Uterus (tissue), 4 donors: ENCODE data around the gene SMAD5. TPM values are rescaled to one million over a fixed set of nuclear protein-coding genes. Genes with fewer than 3 reads are reported as not detected.

ENCODE experiments used
- DNase-seq, 2 donors: peaks; one replicate each; pipeline ENCODE4 v3.0.0-alpha.2; 2019 to 2020
- H3K27ac ChIP-seq, 2 donors: fragments of 200-600 bp; sonication (generic); 1 replicate in 1 of 2; 2 replicates in 1 of 2; pipeline ENCODE4 v1.5.1; 2016 to 2018
- H3K27me3 ChIP-seq, 2 donors: fragments of 200-600 bp; sonication (generic); one replicate each; pipeline ENCODE4 v1.5.1; 2018 to 2019; ENCODE audit warnings: control low read depth in 1 of 2
- H3K36me3 ChIP-seq, 2 donors: fragments of 200-600 bp; sonication (generic); one replicate each; pipeline ENCODE4 v1.5.1; 2019; ENCODE audit warnings: control low read depth in 1 of 2
- H3K4me1 ChIP-seq, 2 donors: fragments of 200-600 bp; sonication (generic); one replicate each; pipeline ENCODE4 v1.5.1; 2018 to 2019; ENCODE audit warnings: control low read depth in 1 of 2
- H3K4me3 ChIP-seq, 2 donors: fragments of 200-600 bp; sonication (generic); 1 replicate in 1 of 2; 2 replicates in 1 of 2; pipeline ENCODE4 v1.5.1; 2018 to 2019; ENCODE audit warnings: mild to moderate bottlenecking in 1 of 2
- H3K9me3 ChIP-seq, 2 donors: fragments of 200-600 bp; sonication (generic); one replicate each; pipeline ENCODE4 v1.5.1; 2019; ENCODE audit warnings: control low read depth in 1 of 2
- CTCF ChIP-seq, 4 experiments: fragments of 200-600 bp in 2 of 4; fragments of 450-650 bp in 2 of 4; sonication (generic) in 2 of 4; IDR thresholded peaks; one replicate each; pipeline ENCODE4 v1.5.1; 2016 to 2019; ENCODE audit warnings: antibody characterized with exemption in 4 of 4, mild to moderate bottlenecking in 2 of 4, moderate library complexity in 1 of 4
- POLR2A ChIP-seq, 2 donors: fragments of 450-650 bp; IDR thresholded peaks; one replicate each; pipeline ENCODE4 v1.6.1; 2016; ENCODE audit warnings: antibody characterized with exemption in 2 of 2, mild to moderate bottlenecking in 1 of 2, moderate library complexity in 1 of 2
- intact Hi-C: fragments of 100-400 bp; cut with DNase I; formaldehyde crosslinking; loops from one replicate; pipeline ENCODE4 v1.15.1; 2023; ENCODE audit warnings: low total_unique reads
- total RNA-seq, 4 donors: library from RNA; depleted of rRNA in 3 of 4; stranded (reverse); fragments of >200 nt in 3 of 4; gene quantifications; one replicate each; pipeline versions ENCODE4 v1.1.0 to v1.2.4, GENCODE V29; 2014 to 2023
- donor health status: DM: yes; HTN: yes; CAD: no.

SMAD5 gene
- total RNA-seq: 100 to 1,000 TPM in 2 of 4 donors, 10 to 100 TPM in 2; 33.0 to 193 (median 102) TPM

- peak; percentile 95 to 97 for DNase-seq
- intact Hi-C loops: no loop called here
- TF ChIP-seq POLR2A (IDR thresholded peaks at IDR 0.05): peak; percentile 63 to 95
- TF ChIP-seq CTCF (IDR thresholded peaks at IDR 0.05): peak in 1 of 4 experiments; percentile 33
- Histone ChIP-seq H3K9me3 (no peaks in the 10 kb centered on the region), H3K4me1 (no peaks in the 10 kb centered on the region), H3K27ac (peak within 1 kb of the TSS; percentile 95 to 96), H3K27me3 (no peaks in the 10 kb centered on the region), H3K4me3 (peak within 1 kb of the TSS; percentile 63 to 79), H3K36me3 (no peaks in the 10 kb centered on the region)
These were observed at the start of gene SMAD5 for GRCh38 chr5:136132557-136133221. TSS of gene SMAD5 (plus strand) at chr5:136132845. CDS start at chr5:136153761, 20,916 bp downstream.

DNA sequence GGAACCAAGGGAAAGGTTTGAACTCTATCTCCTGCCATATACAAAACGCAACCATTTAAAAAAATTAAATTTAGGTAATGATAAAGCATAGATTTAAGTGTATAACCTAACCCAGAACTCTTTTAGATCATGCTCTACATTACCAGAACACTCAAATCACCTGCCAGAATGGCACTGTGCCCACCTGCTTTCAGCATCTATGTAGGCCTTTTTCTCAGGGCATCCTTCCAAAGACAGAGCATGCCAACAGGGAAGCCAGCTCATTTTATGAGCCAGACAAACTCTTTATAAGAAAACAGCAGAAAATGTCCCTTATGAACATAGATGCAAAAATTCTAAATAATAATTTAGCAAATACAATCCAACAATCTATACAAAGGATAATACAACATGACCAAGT lies 47.9 kb upstream of the SMAD5 start:
- intact Hi-C loops: loop anchor here (5.0 kb wide), 1 partner anchor 137 kb away; no protein-coding TSS in a partner anchor
- H3K9me3 ChIP-seq: no peaks in the 10 kb centered on the region
- no peaks in the 10 kb centered on the region for H3K36me3 ChIP-seq
- DNase-seq: peak in 1 of 2 donors; percentile 41
- no peak overlapping the region for H3K27ac ChIP-seq
- H3K4me3 ChIP-seq: no peak overlapping the region
- no peak for TF ChIP-seq CTCF (IDR thresholded peaks at IDR 0.05)
- TF ChIP-seq POLR2A (IDR thresholded peaks at IDR 0.05): no peak
- H3K27me3 ChIP-seq: no peaks in the 10 kb centered on the region
- peaks cover 9% of the 10 kb centered on the region in 2 donors for H3K4me1 ChIP-seq

DNA sequence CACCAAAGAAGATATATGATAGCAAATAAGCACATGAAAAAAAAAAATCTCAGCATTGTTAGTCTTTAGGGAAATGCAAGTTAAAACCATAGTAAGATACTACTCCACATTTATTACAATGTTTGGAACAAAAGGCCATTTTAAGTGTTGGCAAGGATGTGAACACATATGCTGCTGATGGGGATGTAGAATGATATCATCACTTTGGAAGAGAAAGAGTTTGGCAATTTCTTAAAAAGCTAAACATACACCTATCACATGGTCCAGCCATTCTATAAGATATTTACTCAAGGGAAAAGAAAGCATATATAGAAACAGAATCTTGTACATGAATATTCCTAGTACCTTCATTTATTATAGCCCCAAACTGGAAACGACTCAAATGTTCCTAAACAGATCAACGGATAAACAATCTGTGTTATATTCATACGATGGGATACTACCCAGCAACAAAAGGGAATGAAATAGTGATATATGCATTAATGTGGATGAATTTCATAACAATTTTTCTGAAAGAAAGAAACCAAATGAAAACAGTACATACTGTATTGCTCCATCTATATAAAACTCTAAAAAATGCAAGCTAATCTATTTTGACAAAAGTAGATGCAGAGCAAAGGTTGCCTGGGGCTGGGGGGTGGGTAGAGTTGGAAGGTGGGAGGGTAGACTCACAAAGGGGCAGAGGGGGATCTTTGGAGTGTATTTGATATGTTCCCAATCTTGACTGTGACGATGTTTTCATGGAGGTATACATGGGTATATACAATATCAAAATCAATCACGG lies 45.7 kb upstream of the SMAD5 start:
- H3K36me3 ChIP-seq: no peaks in the 10 kb centered on the region
- no peaks in the 10 kb centered on the region for H3K27me3 ChIP-seq
- H3K9me3 ChIP-seq: no peaks in the 10 kb centered on the region
- H3K27ac ChIP-seq: peak overlapping the region in 1 of 2 donors; percentile 78
- peaks cover 9 to 13% of the 10 kb centered on the region in 2 donors for H3K4me1 ChIP-seq
- TF ChIP-seq CTCF (IDR thresholded peaks at IDR 0.05) (no peak), POLR2A (IDR thresholded peaks at IDR 0.05) (no peak)
- DNase-seq: no peak
- intact Hi-C loops: no loop called here
- no peak overlapping the region for H3K4me3 ChIP-seq

DNA sequence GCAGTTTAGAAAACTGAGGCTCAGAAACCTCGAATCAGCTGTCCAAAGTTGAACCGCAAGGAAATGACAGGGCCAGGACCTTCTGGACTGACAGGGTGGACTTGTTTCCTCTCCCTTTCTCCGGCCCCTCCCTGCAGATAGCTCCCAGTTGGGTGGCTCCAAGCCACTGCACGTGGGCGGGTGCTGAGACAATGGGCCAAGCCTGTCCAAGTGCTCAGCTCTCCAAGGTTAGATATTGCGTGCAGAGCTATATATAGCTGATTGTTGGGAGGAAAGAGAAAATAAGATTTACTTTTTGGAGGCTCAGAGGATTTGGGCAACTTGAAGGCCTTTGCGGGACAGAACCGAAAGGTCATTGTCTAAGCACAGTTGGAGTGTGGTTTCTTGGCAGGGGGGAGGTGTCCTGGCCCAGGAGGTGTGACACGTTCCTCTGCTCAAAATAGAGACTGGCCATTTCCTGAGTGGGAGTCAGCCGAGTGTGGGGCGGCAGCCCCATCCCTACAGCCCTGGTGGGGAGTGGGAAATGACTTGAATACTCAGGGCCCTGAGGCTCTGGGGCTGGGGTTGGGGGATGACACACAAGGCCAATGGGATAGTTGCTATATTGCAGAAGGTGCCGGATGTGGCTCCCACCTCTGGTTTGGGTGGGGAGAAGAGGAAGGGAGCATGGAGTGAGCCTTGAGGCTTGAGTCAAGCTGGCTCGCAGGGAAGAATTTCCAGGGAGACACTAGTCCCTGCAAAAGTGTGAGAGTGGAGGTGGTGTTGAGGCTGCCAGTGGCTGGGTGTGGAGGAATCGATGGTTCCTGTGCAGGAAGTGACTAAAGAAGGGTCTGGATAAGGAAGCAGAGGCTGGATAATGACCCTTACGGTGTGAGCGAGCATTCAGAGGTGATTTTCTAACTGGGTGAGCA lies 44.4 kb upstream of the SMAD5 start:
- Histone ChIP-seq H3K4me3 (no peak overlapping the region), H3K27me3 (no peaks in the 10 kb centered on the region), H3K4me1 (peaks cover 9 to 13% of the 10 kb centered on the region in 2 donors), H3K36me3 (no peaks in the 10 kb centered on the region), H3K9me3 (no peaks in the 10 kb centered on the region), H3K27ac (peak overlapping the region; percentile 67 to 78)
- no peak for TF ChIP-seq POLR2A (IDR thresholded peaks at IDR 0.05)
- no peak for TF ChIP-seq CTCF (IDR thresholded peaks at IDR 0.05)
- peak; percentile 80 to 81 for DNase-seq
- intact Hi-C loops: no loop called here
